ENCODE measurements around the gene ZNF784.

ZNF784 gene

GRCh38 chr19:55656988-55657747, 32.8 kb upstream of the ZNF784 start:
- peak in 1 of 2 donors; percentile 8 for DNase-seq (ENCODE audit: low read depth in 2 of 2)

DNA sequence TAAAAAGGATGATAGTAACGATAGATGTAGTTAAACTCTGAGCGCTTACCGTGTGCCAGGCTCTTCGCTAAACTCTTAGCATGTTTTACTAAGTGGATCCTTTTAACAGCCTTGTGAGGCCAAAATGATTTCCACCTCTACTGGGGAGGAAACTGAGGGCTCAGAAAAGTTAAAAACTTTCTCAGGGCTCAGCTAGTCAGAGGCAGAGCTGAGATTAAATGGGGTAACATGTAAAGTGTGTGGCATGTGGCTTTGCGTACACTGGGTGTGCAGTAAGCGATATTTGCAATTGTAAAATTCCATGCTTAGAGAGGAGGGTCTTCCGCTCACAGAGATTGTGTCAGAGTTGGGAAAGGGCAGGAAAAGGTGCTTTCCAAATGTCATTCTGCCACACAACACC, 32.2 kb upstream of the ZNF784 start:
- DNase-seq (ENCODE audit: low read depth in 2 of 2): no peak

GRCh38 chr19:55655648-55656040, 31.3 kb upstream of the ZNF784 start:
- no peak for DNase-seq (ENCODE audit: low read depth in 2 of 2)

DNA sequence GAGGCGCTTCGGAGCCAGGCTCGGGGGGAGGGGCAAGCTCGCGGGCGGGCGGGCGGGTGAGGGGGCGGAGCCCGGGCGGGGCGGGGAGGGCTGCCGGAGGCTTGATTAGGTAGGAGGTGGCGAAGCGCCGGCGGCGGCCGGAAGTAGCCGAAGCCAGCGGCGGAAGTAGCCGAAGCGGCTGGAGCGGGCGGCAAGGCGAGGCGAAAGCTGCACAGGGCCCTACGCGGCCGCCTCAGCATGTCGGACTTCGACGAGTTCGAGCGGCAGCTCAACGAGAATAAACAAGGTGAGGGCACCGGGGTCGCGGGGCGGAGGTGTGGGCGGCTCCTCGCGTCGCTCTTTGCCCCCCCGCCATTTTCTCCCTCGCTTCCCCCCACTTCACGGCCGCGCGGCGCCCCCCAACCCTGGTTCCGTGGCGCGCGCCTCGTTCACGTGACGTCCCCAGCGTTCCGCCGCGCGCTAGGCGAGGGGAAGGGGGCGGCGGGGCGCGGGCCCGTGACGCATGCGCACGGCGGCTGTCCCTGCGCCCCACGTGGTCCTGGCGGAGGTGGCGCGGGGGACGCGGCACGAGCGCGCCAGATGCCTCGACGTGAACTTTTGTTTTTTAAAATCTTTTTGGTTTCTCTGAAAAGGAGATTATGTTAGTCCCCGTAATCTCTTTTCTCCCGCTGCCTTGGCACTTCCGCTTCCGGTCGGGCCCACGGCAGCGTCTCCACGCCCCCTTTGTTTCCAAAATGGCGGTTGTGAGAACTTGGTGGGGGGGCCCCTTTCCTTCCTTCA, 30.7 kb upstream of the ZNF784 start, which contains the start of gene U2AF2:
Gene U2AF2 (plus strand): TSS at position 168 of the 780 bp plus-strand sequence. CDS start 70 bp downstream, at position 238.
- DNase-seq (ENCODE audit: low read depth in 2 of 2): peak; percentile 89 to 92

DNA sequence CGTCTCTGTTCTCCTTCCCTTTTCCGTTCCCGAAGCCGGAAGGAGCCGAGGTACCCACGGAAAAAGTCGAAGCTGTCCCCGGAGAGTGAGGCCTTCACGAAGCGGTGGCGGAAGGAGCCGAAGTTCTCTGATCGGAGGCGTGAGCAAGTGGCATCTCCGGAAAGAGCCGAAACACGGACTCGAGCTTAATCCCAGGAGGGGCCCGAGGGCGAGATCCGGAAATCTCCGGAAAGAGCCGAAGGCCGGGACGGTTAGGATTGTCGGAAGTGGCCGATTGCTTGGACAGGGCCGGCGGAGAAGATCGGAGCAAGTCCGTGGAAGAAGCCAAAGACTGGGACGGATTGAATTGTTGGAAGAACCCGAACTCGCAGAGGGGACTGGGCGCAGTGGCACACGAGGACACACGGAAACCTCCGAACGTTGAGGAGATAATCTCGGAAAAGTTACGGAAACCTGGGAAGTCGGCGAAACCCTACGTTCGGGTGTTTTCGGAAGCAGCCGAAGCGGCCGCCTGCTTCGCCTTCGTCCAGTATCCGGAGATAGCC, 30.0 kb upstream of the ZNF784 start:
- DNase-seq (ENCODE audit: low read depth in 2 of 2): peak; percentile 98

GRCh38 chr19:55653651-55654322, 29.4 kb upstream of the ZNF784 start:
- peak; percentile 94 to 95 for DNase-seq (ENCODE audit: low read depth in 2 of 2)

DNA sequence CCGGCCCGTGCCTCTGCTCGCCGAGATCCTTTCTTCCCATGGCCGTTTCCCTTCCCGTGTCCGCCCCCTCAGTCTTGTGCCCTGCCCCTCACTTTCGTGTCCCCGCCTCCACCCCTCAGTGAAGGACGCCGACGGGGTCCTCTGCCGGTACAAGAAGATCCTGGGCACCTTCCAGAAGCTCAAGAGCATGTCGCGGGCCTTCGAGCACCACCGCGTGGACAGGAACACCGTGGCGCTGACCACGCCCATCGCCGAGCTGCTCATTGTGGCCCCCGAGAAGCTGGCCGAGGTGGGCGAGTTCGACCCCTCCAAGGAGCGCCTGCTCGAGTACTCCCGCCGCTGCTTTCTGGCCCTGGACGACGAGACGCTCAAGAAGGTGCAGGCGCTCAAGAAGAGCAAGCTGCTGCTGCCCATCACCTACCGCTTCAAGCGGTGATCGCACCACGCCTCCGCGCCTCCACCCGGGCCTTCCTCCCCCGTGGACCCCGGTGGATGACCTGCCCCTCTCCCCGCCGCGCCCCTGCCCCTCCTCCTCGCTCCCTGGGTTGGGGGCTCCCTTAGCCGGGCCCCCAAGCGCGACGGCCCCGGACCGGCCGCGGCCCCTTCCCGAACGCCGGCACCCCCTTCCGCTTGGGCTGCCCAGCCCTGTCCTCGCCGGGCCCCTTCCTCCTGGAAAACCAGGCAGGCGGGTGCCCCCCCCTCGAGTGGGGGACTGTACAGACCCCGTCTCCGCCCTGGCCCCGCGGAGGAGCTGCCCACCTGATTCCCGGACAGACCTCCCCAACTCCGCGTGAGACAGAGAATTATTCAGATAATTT, 28.2 kb upstream of the ZNF784 start:
- no peak for DNase-seq (ENCODE audit: low read depth in 2 of 2)

GRCh38 chr19:55651236-55651635, 26.9 kb upstream of the ZNF784 start:
- no peak for DNase-seq (ENCODE audit: low read depth in 2 of 2)

DNA sequence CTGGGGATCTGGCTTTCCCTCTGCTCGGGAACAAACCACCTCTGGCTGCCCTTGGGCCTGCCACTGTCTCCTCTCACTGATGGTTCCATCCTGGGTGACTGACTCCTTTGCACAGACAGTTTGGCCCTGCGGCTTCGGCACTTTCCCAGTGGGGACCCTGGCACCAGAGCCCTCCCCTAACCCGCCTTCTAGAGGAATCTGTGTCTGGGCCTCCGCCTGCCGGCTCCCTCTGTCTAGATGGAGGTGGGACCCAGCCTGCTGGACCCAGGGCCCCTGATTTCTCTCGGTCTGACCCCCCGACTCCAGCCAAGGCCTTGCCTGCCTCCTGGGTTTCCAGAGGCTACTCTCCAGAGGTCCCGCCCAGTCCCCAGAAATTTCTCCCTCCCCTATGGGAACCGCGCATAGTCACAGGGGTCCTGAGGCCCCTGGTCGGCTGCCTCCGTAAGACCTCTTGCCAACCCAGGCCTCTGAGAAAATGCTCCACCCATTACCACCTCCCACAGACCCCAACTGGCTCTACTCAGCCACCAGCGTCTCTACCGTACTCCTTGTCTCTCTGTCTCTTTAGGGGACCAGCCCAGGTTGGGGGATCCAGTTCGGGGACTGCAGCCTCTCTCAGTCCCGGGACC, 26.4 kb upstream of the ZNF784 start:
- no peak for DNase-seq (ENCODE audit: low read depth in 2 of 2)

DNA sequence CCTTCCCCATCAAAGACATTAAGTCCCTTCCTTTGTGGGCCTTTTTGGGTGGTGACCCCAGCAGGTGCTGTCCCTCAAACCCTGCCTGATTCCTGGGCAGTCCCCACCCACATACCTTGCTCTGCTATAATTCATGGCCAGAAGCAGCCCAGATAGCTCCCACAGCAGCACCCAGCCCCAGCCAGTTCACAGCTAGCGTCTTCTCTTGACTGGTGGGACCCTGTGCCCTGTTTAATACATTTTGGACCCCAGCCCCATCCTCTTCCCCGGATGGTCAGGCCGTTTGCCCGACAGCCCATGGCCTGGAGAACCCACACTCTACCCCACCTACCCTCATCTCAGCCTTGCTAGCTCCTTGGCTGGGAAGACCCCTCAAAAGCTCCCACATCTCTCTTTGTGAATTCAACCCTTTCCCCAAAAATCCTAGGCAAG, 25.8 kb upstream of the ZNF784 start:
- no peak for DNase-seq (ENCODE audit: low read depth in 2 of 2)

DNA sequence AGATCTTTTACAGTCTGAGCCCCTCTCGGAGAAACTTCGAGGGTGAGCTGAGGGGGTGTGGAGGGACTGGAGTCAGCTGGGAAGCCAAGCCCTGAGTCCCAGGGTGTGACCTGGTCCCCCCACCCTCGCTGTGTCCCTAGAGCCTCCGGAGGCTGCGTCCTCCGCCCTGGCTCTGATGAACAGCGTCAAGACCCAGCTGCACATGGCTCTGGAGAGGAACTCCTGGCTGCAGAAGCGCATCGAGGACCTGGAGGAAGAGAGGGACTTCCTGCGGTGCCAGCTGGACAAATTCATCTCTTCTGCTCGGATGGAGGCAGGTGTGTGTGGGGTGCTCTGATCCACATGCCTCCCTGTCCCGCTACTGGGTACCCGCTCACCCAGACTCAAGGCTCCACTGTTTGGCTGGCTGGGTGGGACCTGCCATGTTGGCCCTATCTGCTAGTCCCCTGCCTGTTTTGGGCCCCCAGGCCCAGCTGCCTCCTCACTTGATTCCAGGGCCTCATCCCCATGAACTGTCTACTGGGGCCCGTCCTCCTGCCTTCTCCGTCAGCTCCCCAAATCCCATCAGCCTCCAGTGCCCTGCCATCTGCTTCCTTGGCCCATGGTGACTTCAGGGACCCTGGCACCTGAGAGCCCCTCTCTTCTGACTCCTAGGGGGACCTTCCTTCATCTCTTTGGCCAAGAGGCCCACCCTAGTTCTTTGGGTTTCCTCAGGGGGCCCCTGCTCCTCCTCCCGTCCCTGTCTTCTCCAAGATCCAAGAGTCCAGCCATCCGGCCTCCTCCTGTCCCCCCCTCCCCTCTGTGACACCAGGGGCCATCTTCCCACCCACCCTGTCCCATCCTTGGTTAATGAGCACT, 25.1 kb upstream of the ZNF784 start:
- no peak for DNase-seq (ENCODE audit: low read depth in 2 of 2)

DNA sequence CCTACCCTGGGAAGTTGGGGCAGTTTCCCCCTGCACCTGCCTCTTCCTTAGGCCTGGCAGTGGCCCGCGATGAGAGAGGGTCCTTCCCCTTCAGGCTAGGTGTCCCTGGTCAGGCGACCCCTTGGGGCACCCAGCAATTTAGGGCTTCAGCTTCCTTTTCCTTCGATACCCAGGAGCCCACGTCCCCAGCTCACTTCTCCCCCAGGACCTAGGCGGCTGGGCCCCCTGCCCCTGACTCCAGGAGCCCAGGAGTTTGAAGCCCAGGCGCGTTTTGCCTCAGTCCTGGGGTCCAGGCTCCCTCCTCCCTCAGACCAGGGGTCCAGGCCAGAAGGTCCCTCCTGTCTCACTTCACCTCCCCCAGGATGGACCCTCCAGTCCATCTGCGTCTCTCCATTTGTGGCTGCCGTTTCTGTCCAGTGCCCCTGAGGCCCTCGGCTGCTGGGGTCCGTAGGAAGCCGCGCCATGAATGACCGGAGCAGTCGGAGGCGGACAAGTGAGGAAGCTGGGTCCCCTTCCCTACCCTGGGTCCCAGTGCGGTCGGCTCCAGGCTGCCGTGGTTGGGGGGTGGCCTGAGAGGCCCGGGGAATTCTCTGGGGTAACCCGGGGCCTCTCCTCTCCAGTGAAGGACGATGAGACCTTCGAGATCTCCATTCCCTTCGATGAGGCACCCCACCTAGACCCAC, 24.4 kb upstream of the ZNF784 start:
- no peak for DNase-seq (ENCODE audit: low read depth in 2 of 2)

DNA sequence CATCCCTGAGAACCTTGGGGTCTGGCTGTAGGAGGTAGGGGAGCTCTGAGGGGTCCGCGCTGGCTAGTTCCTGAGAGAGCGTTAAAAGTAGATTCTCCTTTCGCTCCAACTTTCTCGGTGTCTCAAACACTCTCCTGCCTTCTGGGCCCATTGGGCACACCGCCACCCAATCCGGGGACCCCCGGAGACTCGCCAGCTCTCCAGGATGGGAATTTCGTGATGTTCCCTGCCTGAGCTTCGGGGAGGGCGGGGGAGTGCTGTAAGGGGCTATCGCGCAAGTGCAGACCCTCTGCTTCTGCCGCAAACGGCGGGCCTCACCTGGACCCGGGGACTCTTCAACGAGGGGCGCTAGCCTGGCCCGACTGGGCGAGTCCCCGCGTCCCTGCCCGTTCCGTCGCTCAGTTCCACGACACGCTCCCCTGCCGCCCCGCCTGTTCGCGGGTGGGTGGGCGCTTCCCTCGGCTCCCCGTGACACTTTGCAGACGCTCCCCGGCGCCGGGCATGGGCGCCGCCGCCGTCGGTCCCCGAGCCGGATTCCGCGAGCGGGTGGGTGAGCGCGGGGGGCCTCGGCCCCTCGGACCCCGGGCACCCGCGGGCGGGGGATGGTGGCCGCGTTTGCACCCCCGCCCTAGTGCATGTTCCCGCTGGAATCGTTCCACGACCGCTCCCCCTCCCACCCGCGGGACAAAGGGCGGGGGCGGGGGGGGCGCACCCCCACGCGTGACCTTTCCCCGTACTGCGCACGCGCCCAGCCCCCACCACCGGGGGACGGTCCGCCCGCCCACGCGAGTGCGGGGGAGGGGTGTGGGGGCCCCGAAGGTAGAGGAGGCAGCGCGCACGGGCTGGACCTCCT, 23.6 kb upstream of the ZNF784 start, which contains the start of gene CCDC106:
Gene CCDC106 (plus strand): TSS at position 481 of the 853 bp plus-strand sequence. CDS start 835 bp downstream, outside the sequence.
- DNase-seq (ENCODE audit: low read depth in 2 of 2): peak in 1 of 2 donors; percentile 28

DNA sequence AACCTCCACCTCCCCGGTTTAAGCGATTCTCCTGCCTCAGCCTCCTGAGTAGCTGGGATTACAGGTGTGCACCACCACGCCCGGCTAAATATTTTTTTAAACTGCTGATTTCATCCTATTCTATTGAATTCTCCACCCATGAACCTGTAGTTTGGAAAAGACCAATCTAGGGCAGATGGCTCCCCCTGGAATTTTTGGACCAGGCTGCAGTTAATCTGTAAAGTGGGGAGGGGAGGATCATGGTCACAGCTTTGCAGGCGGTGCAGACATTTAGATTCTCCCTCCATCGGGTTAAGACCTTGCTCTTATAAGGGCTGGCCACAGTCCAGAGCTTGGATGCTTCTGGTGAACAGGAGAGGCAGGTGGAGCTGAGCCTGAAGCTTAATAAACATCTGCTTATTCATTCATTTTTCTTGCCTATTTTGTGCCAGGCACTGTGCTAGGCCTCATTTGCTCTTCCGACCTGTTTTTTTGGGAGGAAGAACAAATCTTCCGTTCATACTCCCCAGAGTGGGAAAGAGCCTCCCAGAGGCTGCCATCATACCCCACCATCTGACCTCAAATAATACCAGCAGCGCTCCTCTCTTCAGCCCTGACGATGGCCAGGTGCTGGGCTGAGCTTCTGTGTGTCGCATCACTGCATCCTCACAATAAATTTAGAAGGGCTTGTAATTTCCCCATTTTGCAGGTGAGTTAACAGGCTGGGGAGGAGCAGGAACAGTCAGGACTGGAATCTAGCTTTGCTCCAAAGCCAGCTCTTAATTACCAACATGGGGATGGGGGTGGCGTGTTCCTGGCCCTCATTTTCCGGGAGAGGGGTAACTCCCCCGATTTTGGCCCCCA, 22.7 kb upstream of the ZNF784 start:
- DNase-seq (ENCODE audit: low read depth in 2 of 2): no peak

DNA sequence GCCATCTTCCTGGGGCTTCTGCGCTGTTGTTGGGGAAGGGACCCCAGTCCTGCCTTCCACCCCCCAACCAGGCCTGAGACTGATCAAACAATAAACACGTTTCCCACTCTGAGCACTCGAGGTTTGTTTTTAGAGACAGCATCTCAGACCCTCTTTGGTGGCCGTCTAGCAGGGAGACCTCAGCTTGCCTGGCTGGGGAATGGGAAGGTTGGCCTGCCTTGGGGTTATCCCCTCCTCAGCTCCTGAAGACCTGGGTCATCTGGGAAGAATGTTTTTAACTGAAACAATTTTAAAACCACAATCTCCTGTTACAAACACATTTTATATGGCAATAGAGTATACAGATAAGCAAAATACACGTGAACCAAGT, 21.1 kb upstream of the ZNF784 start:
- DNase-seq (ENCODE audit: low read depth in 2 of 2): no peak

GRCh38 chr19:55644842-55645511, 20.6 kb upstream of the ZNF784 start:
- DNase-seq (ENCODE audit: low read depth in 2 of 2): no peak

Data from stimulated activated CD8-positive, alpha-beta memory T cell treated with anti-CD3 and anti-CD28 coated beads, Interleukin-15, amount 100 ng/mL, for 48 hours (primary cell).